KG1 (cell line): ENCODE measurements around the gene STAG2.
A peak's percentile ranks its signal among the peaks of the same experiment; 100 is the strongest.
"Not testable (repeated sequence)": the region's sequence is repeated elsewhere in the genome, so short reads cannot be mapped to it uniquely, and the experiment has no call there.

ENCODE experiments used
- DNase-seq: peaks from one replicate; lab custom pipeline; 2025; lab: John Stamatoyannopoulos, UW

Gene STAG2

DNA sequence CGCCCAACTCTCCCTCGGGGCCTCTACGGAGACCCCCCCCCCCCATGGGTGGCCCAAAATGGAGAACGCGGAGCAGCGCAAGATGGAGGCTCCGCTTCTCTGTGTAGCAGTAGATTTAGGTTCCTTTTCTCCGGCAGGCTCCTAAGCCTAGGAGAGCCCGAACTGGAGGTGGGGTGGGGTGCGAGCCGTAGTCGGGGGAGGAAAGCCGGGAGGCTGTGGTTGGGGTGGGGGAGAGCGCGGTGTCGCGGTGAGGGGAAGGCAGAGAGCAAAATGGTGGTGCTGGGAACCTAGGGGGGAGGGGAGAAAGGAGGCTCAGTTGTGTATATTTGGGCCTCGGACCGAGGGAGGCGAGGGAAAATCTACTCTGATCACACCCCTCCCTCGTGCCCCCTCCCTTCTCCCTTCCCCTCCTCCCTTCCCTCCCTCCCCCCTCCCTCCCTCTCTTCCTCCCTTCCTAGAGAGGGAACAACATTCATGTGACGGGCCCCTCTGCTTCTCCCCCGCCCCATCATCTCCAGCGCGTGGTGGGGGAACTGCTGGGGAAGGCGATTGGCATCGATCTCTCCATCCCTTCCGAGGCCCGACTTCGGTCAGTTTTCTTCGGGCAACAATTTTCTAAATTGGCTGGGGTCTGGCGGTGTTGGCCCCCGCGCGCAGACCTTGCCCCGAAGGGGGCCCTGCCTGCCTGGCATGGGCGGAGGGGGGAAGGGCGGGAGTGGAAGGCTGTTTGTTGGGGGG is at the start of gene STAG2:
Gene STAG2 (plus strand): TSS at position 439 of the 738 bp plus-strand sequence. CDS start 60,922 bp downstream, outside the sequence.
- peak; percentile 22 for DNase-seq

DNA sequence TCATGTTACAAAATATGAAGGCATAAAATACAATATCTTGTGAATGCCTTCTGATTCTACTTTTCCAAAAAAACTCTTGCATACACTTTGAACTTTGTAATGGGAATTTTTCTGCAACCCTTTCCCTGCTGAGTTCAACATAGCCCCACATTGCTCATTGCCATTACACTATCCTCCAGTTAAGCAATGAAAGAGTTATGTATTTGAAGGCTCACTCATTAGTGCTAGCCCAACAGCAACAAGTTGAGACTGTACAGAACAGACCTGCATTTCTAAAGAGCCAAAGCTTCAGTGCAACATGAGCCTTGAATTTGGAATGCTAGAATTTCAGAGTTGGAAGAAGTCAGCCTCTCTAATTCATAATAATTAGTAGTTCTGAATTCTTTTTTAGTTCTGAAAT is 44.4 kb upstream of the STAG2 start:
- DNase-seq: no peak

DNA sequence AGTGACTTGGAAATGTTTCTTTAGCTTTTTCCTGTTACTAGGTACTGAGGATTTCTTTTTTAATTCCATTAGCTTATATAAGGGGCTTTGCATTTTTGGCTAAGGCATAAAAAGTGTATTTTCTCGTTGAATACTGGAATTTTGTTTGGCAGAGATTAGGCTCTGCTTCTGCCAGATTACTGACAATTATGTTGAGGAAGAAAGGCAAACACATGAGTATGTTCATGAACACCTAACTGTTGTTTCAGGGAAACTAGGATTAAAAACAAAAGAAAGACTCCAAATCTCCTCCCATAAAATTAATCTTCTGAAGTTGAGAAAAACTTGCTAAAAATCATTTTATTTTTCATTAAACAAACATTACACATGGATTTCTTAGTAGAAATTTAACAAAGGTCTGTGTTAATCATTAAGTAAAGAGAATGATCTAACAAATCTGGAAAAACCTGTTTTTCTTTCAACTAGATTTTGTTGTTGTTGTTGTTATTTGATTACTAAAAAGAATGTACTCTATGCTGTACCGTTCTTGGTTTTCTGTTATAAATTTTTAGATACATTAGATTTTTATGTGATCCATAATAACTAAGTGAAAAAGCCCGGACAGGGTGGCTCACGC is 43.3 kb upstream of the STAG2 start:
- DNase-seq: no peak

DNA sequence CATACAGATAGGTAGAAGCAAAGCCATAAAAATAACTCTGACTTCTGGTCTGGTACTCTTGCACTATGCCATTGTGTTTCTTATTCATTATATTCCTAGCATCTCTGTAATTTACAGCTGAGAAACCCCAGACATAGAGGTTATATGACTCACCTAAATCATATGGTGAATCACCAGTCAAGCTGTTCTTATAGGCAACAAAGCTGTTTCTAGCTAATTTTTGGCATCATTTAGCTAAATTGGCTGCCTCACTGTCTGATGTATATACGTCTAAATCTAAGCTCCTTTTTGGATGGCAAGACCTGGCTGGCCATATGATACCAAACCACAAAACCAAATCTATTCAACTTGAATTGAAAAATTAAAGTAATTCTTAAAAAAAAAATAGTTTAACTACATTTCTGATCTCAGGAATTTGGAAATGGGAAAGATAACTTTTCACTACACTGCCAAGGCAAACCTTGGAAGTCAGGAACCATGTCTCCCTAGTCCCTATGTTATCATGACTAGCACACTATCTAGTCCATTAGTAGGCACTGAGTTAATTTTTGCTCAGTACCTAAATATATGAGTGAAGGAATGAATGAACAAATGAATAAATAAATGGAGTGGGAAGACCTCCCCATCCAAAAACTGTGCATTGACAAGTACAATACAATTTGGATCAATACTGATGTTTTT is 41.3 kb upstream of the STAG2 start:
- no peak for DNase-seq

DNA sequence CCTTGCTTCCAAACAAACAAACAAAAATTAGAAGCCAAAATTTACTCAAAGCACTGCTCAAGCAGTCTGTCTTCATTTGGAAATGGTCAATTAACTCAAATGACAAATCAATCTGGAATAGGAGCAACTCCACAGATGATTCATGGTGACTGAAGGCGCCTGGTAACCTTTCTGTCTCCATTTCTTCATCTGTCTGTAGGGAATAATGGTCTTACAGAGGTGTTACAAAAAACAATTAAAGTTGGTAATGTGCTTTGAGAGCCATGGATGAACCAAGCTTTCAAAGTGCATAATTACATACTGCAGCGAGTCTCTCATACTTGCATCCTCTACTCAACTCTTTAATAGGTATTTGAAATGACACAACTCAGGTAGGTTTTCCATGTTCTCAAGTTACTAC is 38.3 kb upstream of the STAG2 start:
- no peak for DNase-seq

DNA sequence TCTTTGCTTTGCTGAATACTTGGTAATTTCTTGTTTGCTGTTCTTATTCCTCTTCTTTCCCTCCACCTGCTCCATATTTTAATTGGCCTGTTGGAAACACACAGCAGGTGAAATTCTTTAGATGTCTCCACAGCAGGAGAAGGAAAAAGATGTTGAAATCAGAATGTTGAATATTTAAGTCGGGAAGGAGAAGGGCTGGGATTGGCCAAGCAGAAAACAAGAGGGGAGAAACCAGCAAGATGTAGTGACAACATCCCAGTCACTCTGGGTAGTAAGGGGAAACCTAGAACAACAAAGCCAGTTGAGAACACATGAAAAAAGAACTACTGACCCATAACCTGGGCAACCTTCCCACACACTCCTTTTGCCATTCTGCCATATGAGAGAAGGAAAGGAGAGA is 37.3 kb upstream of the STAG2 start:
- DNase-seq: no peak

DNA sequence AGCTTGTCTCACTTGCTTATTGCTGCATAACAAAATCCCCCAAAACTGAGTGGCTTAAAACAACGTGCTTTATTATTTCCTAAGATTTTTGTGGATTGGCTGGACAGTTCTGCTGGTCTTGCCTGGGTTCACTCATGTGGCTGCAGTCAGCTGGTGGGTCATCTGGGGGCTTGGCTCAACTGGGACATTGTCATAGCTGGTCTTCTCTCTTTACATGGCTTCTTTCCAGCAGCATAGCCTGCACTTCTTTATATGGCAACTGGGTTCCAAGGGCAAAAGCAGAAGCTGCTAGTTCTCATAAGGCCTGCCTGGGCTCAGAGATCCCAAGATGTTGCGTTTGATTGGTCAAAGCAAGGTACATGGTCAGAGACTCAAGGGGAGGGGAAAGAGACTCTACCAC is 33.7 kb upstream of the STAG2 start:
- no peak for DNase-seq

DNA sequence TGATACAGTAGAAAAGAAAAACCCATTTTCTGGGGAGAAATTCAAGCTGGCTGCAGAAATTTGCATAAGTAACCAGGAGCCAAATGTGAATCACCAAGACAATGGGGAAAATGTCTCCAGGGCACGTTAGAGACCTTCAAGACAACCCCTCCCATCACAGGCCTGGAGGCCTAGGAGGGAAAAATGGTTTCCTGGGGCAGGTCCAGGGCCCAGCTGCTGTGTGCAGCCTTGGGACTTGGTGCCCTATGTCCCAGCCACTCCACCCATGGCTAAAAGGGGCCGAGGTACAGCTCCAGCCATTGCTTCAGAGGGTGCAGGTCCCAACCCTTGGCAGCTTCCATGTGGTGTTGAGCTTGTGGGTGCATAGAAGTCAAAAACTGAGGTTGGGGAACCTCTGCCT is 29.5 kb upstream of the STAG2 start:
- not testable (repeated sequence) for DNase-seq

DNA sequence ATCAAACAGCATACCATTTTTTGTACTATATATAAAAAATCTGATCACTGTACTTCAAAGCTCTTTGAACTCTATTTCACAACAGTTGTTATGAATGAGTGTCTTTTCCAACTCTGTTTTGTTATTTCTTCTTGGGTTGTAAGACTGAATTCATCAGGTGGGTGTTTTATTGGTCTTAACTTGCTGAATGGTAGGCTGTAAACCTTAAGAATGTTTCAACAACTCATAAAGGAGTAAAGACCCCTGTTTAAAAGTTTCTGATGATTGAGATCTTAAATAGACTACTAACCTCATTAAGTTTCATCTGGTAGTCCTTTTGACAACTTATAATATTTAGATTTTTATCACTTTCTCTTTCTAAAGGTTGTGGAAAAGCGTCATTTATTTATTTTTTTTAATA is 18.4 kb upstream of the STAG2 start:
- DNase-seq: no peak

DNA sequence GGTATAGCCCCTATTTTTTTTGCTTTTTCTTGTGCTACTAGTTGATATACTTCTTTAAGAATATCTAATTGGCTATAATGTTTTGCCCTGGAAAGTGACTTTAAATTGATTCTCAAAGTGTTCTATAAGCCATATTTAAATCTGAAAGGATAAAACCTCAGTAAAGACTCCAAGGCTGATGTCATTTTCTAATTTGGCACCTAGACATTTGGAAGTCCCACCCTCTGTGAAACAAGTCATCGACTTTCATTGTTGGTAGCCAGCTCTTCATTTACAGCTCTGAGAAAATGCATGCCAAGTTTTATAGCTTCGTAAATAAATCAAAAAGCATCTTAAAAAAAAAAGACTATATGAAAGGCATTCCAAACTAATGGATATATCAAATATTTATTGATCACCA is 18.0 kb upstream of the STAG2 start:
- DNase-seq: no peak

DNA sequence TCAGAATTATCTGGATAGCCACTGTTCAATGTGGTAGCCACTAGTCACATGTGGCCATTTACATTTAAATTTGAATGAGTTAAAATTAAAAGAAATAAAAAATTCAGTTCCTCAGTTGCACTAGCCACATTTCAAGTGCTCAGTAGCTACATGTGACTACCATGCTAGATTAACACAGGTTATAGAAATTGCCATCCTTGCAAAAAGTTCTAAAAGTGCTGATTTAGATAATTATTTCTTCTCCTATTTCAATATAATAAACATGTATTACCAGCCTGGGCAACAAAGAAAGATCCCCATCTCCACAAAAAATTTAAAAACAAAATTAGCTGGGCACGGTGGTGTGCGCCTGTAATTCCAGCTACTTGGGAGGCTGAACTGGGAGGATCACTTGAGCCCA is 11.7 kb upstream of the STAG2 start:
- DNase-seq: no peak

DNA sequence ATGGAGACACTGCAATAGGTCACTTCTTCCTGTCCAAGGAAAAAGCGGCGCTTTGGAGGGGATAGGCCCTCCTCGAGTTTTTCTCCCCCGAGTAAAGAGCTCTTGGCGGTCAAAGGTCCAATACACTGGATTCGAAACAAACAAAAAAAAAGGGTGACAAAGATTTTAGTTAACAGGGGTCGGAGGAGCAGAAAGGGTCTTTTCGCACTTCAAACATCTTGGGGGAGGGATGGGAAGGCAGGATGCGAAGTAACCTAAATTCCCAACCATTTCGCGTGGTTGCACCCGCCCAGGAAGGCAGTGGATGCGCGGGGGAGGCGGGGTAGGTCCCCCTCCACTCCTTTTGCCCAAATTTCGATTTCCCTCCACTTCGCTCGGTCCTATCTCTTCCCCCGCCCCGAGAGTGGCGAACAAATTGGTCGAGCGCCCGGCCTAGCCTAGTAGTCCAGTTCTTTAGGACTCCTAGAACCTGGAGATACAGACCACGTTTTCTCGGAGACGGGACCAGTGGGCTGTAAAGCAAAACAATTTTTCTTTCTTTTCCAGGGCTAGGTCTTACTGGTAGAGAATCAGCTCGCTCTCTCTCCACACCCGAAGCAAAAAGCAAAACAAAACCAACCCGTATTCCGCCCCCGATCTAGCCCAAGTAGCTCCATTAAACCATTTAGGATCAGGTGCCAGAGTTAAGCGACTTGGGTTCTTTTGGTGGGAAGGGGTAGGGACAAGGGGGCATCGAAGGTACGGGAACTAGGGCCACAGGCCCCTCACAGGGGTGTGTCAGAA is 2.0 kb upstream of the STAG2 start:
- peak; percentile 31 for DNase-seq

DNA sequence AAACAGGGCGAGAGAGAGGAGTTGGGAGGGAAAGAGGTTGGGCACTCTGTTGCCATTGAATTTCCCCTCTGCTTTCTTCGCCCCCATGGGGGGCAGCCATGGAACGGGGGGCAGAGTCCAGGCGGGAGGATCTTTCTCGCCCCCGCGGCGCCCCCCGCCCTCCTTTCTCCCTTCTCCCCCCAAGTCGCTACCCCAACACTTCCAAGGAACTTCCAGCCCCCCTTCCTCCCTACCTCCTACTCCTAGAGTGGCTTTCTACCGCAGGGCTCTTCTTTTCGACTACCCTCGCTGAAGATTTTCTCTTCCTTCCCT is 594 bp upstream of the STAG2 start:
- no peak for DNase-seq

DNA sequence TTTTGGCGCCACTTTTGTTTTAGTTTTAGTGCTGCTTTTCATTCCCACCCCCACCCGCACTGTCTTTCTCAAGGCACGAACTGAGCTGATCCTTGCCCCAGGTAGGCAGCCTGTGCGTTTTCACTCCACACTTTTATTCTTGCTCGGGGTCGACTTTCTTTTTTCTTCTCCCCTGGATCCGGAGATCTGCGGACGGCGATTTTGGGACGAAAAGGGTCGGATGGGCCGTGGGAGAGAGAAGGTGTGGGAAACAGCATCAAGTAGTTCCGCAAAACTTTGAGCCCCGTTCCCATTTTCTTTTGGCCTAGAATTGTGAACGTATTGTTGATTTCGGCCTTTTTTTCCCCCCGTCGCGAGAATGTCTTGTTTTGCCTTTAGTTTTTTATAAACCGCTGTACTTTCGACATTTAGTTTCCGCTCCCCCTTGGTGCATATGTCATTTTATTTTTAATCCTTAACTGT is 531 bp downstream of the STAG2 start:
- DNase-seq: peak; percentile 20

DNA sequence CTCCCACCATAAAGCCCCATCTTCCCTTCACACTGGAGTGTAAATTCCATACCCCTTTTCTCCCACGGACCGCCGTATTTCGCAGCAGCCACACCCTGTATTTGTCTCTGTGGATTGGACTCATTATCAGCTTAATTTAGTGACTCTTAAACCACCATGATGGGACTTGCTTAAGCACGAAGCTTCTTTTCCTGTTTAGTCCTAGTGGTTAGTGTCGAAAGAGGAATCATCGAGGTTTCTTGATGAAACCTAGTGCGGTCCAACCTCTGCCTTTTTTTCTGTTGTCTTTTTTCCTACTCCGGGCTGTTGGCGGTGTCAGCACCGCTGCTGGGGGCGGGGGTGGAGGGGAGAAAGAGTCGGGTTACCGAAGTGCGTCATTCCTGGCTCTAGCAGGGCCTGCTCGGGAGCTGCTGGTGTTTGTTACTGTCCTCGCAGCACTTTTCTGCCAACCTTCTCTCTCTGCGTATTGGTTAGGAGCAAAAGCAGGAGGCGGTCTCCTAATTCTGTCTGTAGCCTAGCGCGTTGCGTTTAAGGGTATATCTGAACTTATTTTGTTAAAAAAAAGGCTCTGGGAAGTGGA is 1.4 kb downstream of the STAG2 start:
- peak; percentile 65 for DNase-seq

DNA sequence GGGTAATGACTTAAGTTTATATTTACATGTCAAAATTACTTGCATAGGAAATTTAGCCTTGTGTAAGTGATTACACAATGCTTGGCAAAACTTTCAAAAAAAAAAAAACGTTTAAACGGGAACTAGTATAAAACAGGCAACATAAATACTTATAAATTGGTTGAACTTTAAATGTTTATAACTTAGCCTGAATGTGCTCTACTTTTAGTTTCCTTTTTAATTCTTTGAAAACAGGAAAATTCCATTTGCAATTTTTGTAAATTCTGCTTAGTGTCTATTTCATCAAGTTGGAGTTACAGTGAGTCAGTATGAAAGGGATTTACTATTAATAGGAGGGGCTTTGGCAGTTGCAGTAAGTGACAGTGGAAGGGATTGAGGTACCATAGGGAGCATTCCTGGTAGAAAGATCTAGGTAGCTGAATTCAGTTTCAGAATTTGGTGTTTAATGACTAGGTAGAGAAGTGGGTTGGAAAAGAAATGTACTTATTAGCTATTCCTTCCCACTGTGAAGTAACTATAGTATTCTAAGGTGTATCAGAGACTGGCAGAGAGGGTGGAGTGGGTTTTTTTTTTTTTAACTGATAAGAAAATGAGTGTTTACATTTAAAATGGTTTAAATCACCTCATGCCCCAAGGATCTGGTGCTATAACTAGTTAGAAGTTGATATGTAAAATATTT is 2.8 kb downstream of the STAG2 start:
- no peak for DNase-seq

DNA sequence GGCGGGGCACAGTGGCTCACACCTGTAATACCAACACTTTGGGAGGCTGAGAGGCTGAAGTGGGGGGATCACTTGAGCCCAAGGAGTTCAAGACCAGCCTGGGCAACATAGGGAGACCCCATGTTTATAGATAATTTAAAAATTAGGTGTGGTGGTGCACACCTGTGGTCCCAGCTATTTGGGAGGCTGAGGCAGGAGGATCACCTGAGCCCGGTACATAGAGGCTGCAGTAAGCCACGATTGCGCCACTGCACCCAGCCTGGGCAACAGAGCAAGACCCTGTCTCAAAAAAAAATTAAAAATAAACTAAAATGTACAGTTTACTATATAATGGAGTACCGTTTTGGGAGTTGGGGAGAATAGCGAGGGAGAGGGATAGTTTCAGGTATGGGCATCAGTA is 4.2 kb downstream of the STAG2 start:
- no peak for DNase-seq

DNA sequence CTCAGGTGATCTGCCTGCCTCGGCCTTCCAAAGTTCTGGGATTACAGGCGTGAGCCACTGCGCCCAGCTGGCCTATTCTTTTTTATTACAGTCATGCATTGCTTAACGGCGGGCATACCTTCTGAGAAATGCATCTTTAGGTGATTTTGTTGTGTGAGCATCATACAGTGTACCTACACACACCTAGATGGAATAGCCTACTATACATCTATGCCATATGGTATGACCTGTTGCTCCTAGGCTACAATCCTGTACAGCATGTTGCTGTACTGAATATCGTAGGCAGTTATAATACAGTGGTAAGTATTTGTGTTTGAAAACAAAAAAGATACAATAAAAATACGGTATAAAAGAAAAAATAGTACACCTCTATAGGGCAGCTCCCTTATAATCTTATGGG is 6.0 kb downstream of the STAG2 start:
- DNase-seq: no peak

DNA sequence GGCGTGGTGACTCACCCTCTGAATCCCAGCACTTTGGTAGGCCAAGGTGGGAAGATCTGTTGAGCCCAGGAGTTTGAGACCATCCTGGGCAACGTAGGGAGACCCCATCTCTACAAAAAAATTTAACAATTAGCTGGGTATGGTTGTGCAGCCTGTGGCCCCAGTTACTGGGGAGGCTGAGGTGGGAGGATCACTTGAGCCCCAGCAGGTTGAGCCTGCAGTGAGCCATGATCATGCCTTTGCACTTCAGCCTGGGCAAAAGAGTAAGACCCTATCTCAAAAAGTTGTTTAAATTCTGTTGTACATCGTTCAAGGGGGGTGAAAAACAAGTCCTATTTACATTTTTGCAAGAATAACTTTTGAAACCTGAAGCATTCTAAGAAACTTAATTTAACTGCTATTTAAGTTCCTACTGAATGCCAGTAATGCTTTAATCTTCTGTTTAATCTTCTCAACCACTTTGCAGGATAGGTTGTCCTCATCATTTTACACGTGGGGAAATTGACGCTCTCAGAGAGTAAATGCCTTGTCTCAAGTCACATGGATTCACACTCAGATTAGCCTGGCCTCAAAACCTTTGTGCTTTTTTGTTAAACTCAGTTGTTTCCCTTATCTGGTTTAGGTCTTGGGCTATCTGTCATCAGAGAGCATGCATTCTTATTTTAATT is 7.0 kb downstream of the STAG2 start:
- DNase-seq: no peak

DNA sequence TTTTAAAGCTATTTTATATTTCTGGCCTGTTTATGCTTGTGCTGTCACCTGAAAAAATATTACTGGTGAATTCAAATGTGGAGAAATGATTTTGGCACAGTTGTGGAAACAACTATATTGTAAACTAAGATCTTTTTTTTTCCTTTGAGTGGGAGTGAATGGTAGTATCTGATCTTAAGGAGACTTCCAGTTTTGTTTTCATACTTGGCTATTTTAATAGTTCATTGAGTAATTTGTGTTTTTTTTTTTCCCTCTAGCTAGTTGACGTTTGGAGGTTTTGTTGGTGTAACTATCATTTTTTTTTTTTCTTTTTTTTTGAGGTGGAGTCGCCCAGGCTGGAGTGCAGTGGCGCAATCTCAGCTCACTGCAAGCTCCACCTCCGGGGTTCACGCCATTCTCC is 10.5 kb downstream of the STAG2 start:
- no peak for DNase-seq

DNA sequence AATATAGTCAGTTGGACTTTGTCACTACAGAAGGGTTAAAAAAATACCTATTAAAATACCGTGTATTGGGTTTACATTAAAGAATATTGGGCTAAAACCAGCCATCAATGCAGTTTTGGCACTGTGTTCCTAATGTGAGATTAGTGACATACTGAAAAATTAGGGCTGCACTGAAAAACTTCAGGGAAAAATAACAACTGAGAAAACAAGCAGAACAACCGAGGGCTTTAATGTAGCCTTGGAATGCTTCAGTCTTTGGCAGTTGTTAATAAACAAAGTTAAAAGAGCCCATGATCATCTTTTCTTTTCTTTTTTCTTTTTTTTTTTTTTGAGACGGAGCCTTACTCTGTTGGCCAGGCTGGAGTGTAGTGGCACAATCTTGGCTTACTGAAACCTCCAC is 12.4 kb downstream of the STAG2 start:
- no peak for DNase-seq
